PC-3 (cell line): ENCODE data around the gene MANSC1. TPM values are rescaled to one million over a fixed set of nuclear protein-coding genes. Genes with fewer than 3 reads are reported as not detected.
A peak's percentile ranks its signal among the peaks of the same experiment; 100 is the strongest.

Experiments used
- ATAC-seq: fragments of 200-7000 bp; cut with Tn5 transposase; 2 replicates; pipeline ENCODE4 v1.9.1; 2020; ENCODE audit warnings: mild to moderate bottlenecking, moderate library complexity
- BruUV-seq: library from RNA; stranded (reverse); fragments of 400-500 nt; replicated peaks from 2 replicates; lab custom pipeline; 2021; lab: Mats Ljungman, UMichigan
- CTCF ChIA-PET: fragments of 300-600 bp; sonication (Branson Sonifier 250); formaldehyde crosslinking; loops from one replicate; lab custom pipeline; 2022; ENCODE audit warnings: antibody characterized with exemption; lab: Charles Lee
- POLR2A ChIA-PET: fragments of 300-600 bp; sonication (Branson Sonifier 250); formaldehyde crosslinking; loops from one replicate; lab custom pipeline; 2022; ENCODE audit warnings: antibody characterized with exemption; ENCODE audit not compliant: unreplicated experiment; lab: Charles Lee
- DNase-seq: peaks from one replicate; pipeline ENCODE4 v3.0.0-alpha.2; 2015
- H2AFZ ChIP-seq: fragments of 300-600 bp; sonication (generic); 2 replicates; pipeline ENCODE4 v1.6.0; 2016; ENCODE audit warnings: antibody characterized with exemption, low read length
- H3F3A ChIP-seq: fragments of 300-600 bp; sonication (generic); one replicate; pipeline ENCODE4 v1.6.0; 2017; ENCODE audit warnings: antibody characterized with exemption, low read length, control low read depth, mild to moderate bottlenecking; ENCODE audit not compliant: unreplicated experiment
- H3K27ac ChIP-seq: fragments of 300-600 bp; sonication (generic); 2 replicates; pipeline ENCODE4 v1.5.1; 2016; ENCODE audit warnings: mild to moderate bottlenecking, low read length
- H3K27me3 ChIP-seq: fragments of 300-600 bp; sonication (generic); 2 replicates; pipeline ENCODE4 v1.6.1; 2016; ENCODE audit warnings: low read length, mixed read lengths
- H3K36me3 ChIP-seq: fragments of 300-600 bp; sonication (generic); 2 replicates; pipeline ENCODE4 v1.6.1; 2016; ENCODE audit warnings: low read depth, mixed run types, low read length, mixed read lengths
- H3K4me1 ChIP-seq: fragments of 300-600 bp; sonication (generic); 2 replicates; pipeline ENCODE4 v1.5.1; 2016; ENCODE audit warnings: low read length; ENCODE audit not compliant: insufficient read depth
- H3K4me2 ChIP-seq: fragments of 300-600 bp; sonication (generic); 2 replicates; pipeline ENCODE4 v1.6.0; 2016; ENCODE audit warnings: low read length
- H3K4me3 ChIP-seq: fragments of 300-600 bp; sonication (generic); 2 replicates; pipeline ENCODE4 v1.5.1; 2016; ENCODE audit warnings: mild to moderate bottlenecking, low read length, mixed read lengths
- H3K79me2 ChIP-seq: fragments of 300-600 bp; sonication (generic); 2 replicates; pipeline ENCODE4 v1.6.1; 2017; ENCODE audit warnings: low read length, mixed read lengths
- H3K9ac ChIP-seq: fragments of 300-600 bp; sonication (generic); 2 replicates; pipeline ENCODE4 v1.6.0; 2016; ENCODE audit warnings: mild to moderate bottlenecking, low read length
- H3K9me2 ChIP-seq: fragments of 300-600 bp; sonication (generic); replicated peaks from 2 replicates; pipeline ENCODE4 v1.6.1; 2016; ENCODE audit warnings: mixed run types, low read length, mixed read lengths
- H3K9me3 ChIP-seq: fragments of 300-600 bp; sonication (generic); 2 replicates; pipeline ENCODE4 v1.6.1; 2016; ENCODE audit warnings: low read length, mixed read lengths
- H4K20me1 ChIP-seq: fragments of 300-600 bp; sonication (generic); 2 replicates; pipeline ENCODE4 v1.6.1; 2016; ENCODE audit warnings: low read length, mixed read lengths
- CTCF ChIP-seq: fragments of 300-600 bp; sonication (generic); conservative IDR thresholded peaks from 2 replicates; pipeline ENCODE4 v1.5.1; 2017; ENCODE audit warnings: antibody characterized with exemption, low read depth, mild to moderate bottlenecking, low read length
- EZH2 ChIP-seq: fragments of 300-600 bp; sonication (generic); IDR thresholded peaks from one replicate; pipeline ENCODE4 v1.6.1; 2017; ENCODE audit warnings: antibody characterized with exemption, mild to moderate bottlenecking, low read length; ENCODE audit not compliant: unreplicated experiment
- EZH2phosphoT487 ChIP-seq: fragments of 300-600 bp; sonication (generic); IDR thresholded peaks from 2 replicates; pipeline ENCODE4 v1.6.1; 2018; ENCODE audit warnings: mild to moderate bottlenecking, antibody characterized with exemption, low read length, borderline replicate concordance
- intact Hi-C: fragments of 100-400 bp; cut with micrococcal nuclease; formaldehyde crosslinking; loops from 2 replicates; pipeline ENCODE4 v1.9.0; 2023
- total RNA-seq: library from RNA; depleted of rRNA; stranded (reverse); fragments of >200 nt; gene quantifications from 2 replicates; pipeline ENCODE4 v1.2.3, GENCODE V29; 2014

Gene MANSC1
- total RNA-seq, 1 experiment from 2014 or later, result 2.8 TPM

GRCh38 chr12:12331244-12331771 lies 18.7 kb downstream of the MANSC1 start:
- Histone ChIP-seq H3K79me2 (no peaks in the 10 kb centered on the region), H4K20me1 (no peaks in the 10 kb centered on the region), H3K9ac (no peak overlapping the region), H3K27ac (0 out of 2 replicates have a peak overlapping the region, but pooled peaks have one; percentile 85), H3K9me2 (no peaks in the 10 kb centered on the region), H3K4me3 (no peak overlapping the region), H3K4me1 (peaks cover 34% of the 10 kb centered on the region), H3K27me3 (no peaks in the 10 kb centered on the region), H2AFZ (no peak overlapping the region), H3F3A (no peaks in the 10 kb centered on the region), H3K4me2 (peak overlapping the region; percentile 68; the same call in 1 of the 2 replicates), H3K36me3 (no peaks in the 10 kb centered on the region), H3K9me3 (no peaks in the 10 kb centered on the region)
- ATAC-seq (no peak), DNase-seq (no peak)
- POLR2A ChIA-PET, result no interaction called here
- TF ChIP-seq EZH2phosphoT487 (no peak), CTCF (no peak), EZH2 (no peak)
- no TSS peak for BruUV-seq
- CTCF ChIA-PET, result interaction anchor here (0.7 kb wide), 1 partner anchor 638 kb away, joined by 3 read pairs; no protein-coding TSS in a partner anchor
- intact Hi-C loops, result loop anchor here (5.0 kb wide), 2 partner anchors 64 to 164 kb away; partner anchors contain the start of gene LRP6

GRCh38 chr12:12327802-12328201 lies 22.2 kb downstream of the MANSC1 start:
- Histone ChIP-seq H3K4me1 (peaks cover 14% of the 10 kb centered on the region), H3K27ac (no peak overlapping the region), H3K36me3 (no peaks in the 10 kb centered on the region), H3K9me3 (no peaks in the 10 kb centered on the region), H3F3A (no peaks in the 10 kb centered on the region), H3K4me2 (no peak overlapping the region), H3K4me3 (no peak overlapping the region), H3K79me2 (no peaks in the 10 kb centered on the region), H2AFZ (no peak overlapping the region), H3K27me3 (no peaks in the 10 kb centered on the region), H3K9ac (no peak overlapping the region), H4K20me1 (no peaks in the 10 kb centered on the region), H3K9me2 (no peaks in the 10 kb centered on the region)
- no peak for TF ChIP-seq EZH2
- peak; percentile 76 for TF ChIP-seq CTCF
- TF ChIP-seq EZH2phosphoT487, result no peak
- ChIA-PET CTCF (interaction anchor here (0.9 to 1.4 kb wide), 2 partner anchors 11 to 246 kb away, joined by 3 to 4 read pairs; no protein-coding TSS in a partner anchor), POLR2A (no interaction called here)
- no TSS peak for BruUV-seq
- intact Hi-C loops, result no loop called here
- DNase-seq (peak; percentile 68), ATAC-seq (no peak)

- intact Hi-C loops, result no loop called here
- H3K4me3 ChIP-seq, result no peak overlapping the region
- DNase-seq (no peak), ATAC-seq (no peak)
- H3K9ac ChIP-seq, result no peak overlapping the region
- no peaks in the 10 kb centered on the region for H4K20me1 ChIP-seq
- no peaks in the 10 kb centered on the region for H3K9me3 ChIP-seq
- no TSS peak for BruUV-seq
- TF ChIP-seq EZH2 (no peak), CTCF (no peak), EZH2phosphoT487 (no peak)
- no peaks in the 10 kb centered on the region for H3K27me3 ChIP-seq
- no peaks in the 10 kb centered on the region for H3K4me1 ChIP-seq
- no peak overlapping the region for H2AFZ ChIP-seq
- H3K27ac ChIP-seq, result no peak overlapping the region
- POLR2A ChIA-PET, result no interaction called here
- H3K9me2 ChIP-seq, result no peaks in the 10 kb centered on the region
- no peaks in the 10 kb centered on the region for H3F3A ChIP-seq
- H3K79me2 ChIP-seq, result no peaks in the 10 kb centered on the region
- CTCF ChIA-PET, result no interaction called here
- no peaks in the 10 kb centered on the region for H3K36me3 ChIP-seq
- H3K4me2 ChIP-seq, result no peak overlapping the region
Measured at GRCh38 chr12:12326262-12326661, 23.8 kb downstream of the MANSC1 start.
